PFSK-1 (cell line): ENCODE measurements around the gene ZBTB6.

Source experiments
- FOXP2 ChIP-seq: optimal IDR thresholded peaks from 2 replicates; pipeline ENCODE3; 2011; ENCODE audit warnings: borderline replicate concordance, control low read depth, inconsistent platforms; ENCODE audit not compliant: insufficient read depth; ENCODE audit errors: extremely low read length, extremely low read depth
- POLR2AphosphoS5 ChIP-seq: IDR thresholded peaks from 2 replicates; pipeline ENCODE4 v1.6.1; 2012; ENCODE audit warnings: low read depth, mild to moderate bottlenecking, control low read depth, low read length, moderate library complexity
- SIN3A ChIP-seq: IDR thresholded peaks from 2 replicates; pipeline ENCODE4 v1.6.1; 2012; ENCODE audit warnings: mild to moderate bottlenecking, low read length, moderate library complexity, borderline replicate concordance; ENCODE audit not compliant: insufficient read depth
- TAF1 ChIP-seq: IDR thresholded peaks from 2 replicates; pipeline ENCODE4 v1.6.1; 2012; ENCODE audit warnings: low read length, control low read depth, borderline replicate concordance; ENCODE audit not compliant: insufficient read depth
- TF ChIP-seq, protein P1 (sequence below), 2 experiments: IDR thresholded peaks; 2 replicates each; pipeline versions ENCODE4 v1.6.1 to v1.8.0; 2011 to 2012; ENCODE audit warnings: low read depth in 2 of 2, low read length in 2 of 2, control low read depth in 1 of 2, inconsistent platforms in 1 of 2, mild to moderate bottlenecking in 1 of 2, moderate library complexity in 1 of 2; ENCODE audit not compliant: insufficient read depth in 1 of 2

DNA sequence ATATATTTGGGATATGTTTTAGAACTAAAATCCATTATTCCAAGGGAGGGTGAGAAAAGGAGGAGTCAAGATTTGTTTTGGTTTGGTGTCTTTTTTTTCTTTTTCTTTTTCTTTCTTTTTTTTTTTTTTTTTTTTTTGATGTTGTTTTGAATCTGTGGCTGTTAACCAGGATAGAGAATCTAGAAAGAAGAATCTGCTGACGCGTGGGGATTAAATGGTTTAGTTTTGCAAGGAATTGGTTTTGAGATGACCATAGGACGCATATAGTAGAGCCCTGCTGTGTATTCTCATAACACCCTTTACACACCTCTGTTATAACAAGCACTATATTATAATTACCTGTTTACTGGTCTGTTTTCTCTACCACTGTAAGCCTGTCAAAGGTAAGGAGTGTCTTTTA lies 37.1 kb upstream of the ZBTB6 start:
- TF ChIP-seq POLR2AphosphoS5 (no peak), TAF1 (no peak), SIN3A (no peak), FOXP2 (no peak)
- TF ChIP-seq, protein P1, sequence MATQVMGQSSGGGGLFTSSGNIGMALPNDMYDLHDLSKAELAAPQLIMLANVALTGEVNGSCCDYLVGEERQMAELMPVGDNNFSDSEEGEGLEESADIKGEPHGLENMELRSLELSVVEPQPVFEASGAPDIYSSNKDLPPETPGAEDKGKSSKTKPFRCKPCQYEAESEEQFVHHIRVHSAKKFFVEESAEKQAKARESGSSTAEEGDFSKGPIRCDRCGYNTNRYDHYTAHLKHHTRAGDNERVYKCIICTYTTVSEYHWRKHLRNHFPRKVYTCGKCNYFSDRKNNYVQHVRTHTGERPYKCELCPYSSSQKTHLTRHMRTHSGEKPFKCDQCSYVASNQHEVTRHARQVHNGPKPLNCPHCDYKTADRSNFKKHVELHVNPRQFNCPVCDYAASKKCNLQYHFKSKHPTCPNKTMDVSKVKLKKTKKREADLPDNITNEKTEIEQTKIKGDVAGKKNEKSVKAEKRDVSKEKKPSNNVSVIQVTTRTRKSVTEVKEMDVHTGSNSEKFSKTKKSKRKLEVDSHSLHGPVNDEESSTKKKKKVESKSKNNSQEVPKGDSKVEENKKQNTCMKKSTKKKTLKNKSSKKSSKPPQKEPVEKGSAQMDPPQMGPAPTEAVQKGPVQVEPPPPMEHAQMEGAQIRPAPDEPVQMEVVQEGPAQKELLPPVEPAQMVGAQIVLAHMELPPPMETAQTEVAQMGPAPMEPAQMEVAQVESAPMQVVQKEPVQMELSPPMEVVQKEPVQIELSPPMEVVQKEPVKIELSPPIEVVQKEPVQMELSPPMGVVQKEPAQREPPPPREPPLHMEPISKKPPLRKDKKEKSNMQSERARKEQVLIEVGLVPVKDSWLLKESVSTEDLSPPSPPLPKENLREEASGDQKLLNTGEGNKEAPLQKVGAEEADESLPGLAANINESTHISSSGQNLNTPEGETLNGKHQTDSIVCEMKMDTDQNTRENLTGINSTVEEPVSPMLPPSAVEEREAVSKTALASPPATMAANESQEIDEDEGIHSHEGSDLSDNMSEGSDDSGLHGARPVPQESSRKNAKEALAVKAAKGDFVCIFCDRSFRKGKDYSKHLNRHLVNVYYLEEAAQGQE (IDR thresholded peaks at IDR 0.05; ENCODE audit: insufficient read depth in 1 of 2, low read depth in 2 of 2, low read length in 2 of 2) = no peak
